ENCODE results near the gene PROK1.
"Not testable (repeated sequence)": the region's sequence is repeated elsewhere in the genome, so short reads cannot be mapped to it uniquely, and the experiment has no call there.

DNA sequence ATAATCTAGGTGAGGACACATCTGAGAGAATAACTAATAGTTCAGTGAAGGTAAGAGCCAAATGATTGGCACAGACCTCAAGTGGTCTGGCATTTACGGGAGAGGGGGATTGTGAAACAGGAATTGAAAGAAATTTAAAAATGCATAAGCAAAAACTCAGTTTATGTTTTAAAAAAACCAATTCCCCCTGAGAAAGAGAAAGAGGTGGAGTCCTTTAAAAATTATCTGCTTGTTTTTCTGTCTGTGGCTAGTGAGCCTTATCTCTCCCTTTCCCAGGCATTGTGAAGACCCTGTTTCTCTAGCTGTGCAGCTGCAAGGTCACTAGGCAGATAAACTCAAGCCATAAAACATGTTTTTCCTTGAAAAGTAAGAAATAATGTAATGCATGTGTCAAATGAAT lies 37.9 kb upstream of the PROK1 start:
- TF ChIP-seq, protein P1, sequence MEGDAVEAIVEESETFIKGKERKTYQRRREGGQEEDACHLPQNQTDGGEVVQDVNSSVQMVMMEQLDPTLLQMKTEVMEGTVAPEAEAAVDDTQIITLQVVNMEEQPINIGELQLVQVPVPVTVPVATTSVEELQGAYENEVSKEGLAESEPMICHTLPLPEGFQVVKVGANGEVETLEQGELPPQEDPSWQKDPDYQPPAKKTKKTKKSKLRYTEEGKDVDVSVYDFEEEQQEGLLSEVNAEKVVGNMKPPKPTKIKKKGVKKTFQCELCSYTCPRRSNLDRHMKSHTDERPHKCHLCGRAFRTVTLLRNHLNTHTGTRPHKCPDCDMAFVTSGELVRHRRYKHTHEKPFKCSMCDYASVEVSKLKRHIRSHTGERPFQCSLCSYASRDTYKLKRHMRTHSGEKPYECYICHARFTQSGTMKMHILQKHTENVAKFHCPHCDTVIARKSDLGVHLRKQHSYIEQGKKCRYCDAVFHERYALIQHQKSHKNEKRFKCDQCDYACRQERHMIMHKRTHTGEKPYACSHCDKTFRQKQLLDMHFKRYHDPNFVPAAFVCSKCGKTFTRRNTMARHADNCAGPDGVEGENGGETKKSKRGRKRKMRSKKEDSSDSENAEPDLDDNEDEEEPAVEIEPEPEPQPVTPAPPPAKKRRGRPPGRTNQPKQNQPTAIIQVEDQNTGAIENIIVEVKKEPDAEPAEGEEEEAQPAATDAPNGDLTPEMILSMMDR (conservative IDR thresholded peaks at IDR 0.05; ENCODE audit: low read length) = not testable (repeated sequence)
- not testable (repeated sequence) for TF ChIP-seq EZH2phosphoT487 (IDR thresholded peaks at IDR 0.05; ENCODE audit: borderline replicate concordance, low read depth, low read length)

Data from OCI-LY7 (cell line).